Endothelial cell of umbilical vein (primary cell): Measurements from ENCODE around the gene KITLG.

ENCODE experiments used
- MYC ChIP-seq: IDR thresholded peaks from one replicate; pipeline ENCODE4 v1.6.1; 2011; ENCODE audit warnings: mild to moderate bottlenecking, low read depth, low read length
- POLR2A ChIP-seq: IDR thresholded peaks from 2 replicates; pipeline ENCODE4 v1.6.1; 2012; ENCODE audit warnings: low read depth, mild to moderate bottlenecking, control low read depth, low read length
- TF ChIP-seq, protein P1 (sequence below), 2 donors: IDR thresholded peaks; 1 replicate in 1 of 2; 2 replicates in 1 of 2; pipeline ENCODE4 v1.5.1; 2011; ENCODE audit warnings: low read length in 2 of 2, mild to moderate bottlenecking in 2 of 2, moderate library complexity in 2 of 2, control low read depth in 1 of 2, inconsistent platforms in 1 of 2, low read depth in 1 of 2; ENCODE audit not compliant: insufficient read depth in 1 of 2; ENCODE audit errors: extremely low read depth in 1 of 2

- TF ChIP-seq, protein P1, sequence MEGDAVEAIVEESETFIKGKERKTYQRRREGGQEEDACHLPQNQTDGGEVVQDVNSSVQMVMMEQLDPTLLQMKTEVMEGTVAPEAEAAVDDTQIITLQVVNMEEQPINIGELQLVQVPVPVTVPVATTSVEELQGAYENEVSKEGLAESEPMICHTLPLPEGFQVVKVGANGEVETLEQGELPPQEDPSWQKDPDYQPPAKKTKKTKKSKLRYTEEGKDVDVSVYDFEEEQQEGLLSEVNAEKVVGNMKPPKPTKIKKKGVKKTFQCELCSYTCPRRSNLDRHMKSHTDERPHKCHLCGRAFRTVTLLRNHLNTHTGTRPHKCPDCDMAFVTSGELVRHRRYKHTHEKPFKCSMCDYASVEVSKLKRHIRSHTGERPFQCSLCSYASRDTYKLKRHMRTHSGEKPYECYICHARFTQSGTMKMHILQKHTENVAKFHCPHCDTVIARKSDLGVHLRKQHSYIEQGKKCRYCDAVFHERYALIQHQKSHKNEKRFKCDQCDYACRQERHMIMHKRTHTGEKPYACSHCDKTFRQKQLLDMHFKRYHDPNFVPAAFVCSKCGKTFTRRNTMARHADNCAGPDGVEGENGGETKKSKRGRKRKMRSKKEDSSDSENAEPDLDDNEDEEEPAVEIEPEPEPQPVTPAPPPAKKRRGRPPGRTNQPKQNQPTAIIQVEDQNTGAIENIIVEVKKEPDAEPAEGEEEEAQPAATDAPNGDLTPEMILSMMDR (IDR thresholded peaks at IDR 0.05; ENCODE audit: extremely low read depth in 1 of 2, insufficient read depth in 1 of 2, low read depth in 1 of 2, low read length in 2 of 2): no peak
- TF ChIP-seq POLR2A (no peak), MYC (no peak)
Observed at GRCh38 chr12:88546853-88547252, 33.4 kb downstream of the KITLG start.
